ENCODE results near the gene ITGB2.

Gene ITGB2

GRCh38 chr21:44890961-44891541 is 29.6 kb downstream of the ITGB2 start:
- no peak for TF ChIP-seq CTCF (conservative IDR thresholded peaks at IDR 0.05; ENCODE audit: low read length)
- H3K4me3 ChIP-seq (ENCODE audit: low read length): no peak overlapping the region
- DNase-seq (ENCODE audit: low read depth): no peak

- TF ChIP-seq CTCF (conservative IDR thresholded peaks at IDR 0.05; ENCODE audit: low read length): no peak
- DNase-seq (ENCODE audit: low read depth): no peak
- H3K4me3 ChIP-seq (ENCODE audit: low read length): no peak overlapping the region
Measured at GRCh38 chr21:44890338-44890931, 30.3 kb downstream of the ITGB2 start.

GRCh38 chr21:44889625-44890337 is 30.9 kb downstream of the ITGB2 start:
- no peak for DNase-seq (ENCODE audit: low read depth)
- no peak overlapping the region for H3K4me3 ChIP-seq (ENCODE audit: low read length)
- no peak for TF ChIP-seq CTCF (conservative IDR thresholded peaks at IDR 0.05; ENCODE audit: low read length)

GRCh38 chr21:44888581-44889550 is 31.8 kb downstream of the ITGB2 start:
- TF ChIP-seq CTCF (conservative IDR thresholded peaks at IDR 0.05; ENCODE audit: low read length): no peak
- no peak overlapping the region for H3K4me3 ChIP-seq (ENCODE audit: low read length)
- no peak for DNase-seq (ENCODE audit: low read depth)

- no peak for TF ChIP-seq CTCF (conservative IDR thresholded peaks at IDR 0.05; ENCODE audit: low read length)
- H3K4me3 ChIP-seq (ENCODE audit: low read length): no peak overlapping the region
- DNase-seq (ENCODE audit: low read depth): no peak
Measured at GRCh38 chr21:44887807-44888580, 32.7 kb downstream of the ITGB2 start.

GRCh38 chr21:44887126-44887806 is 33.4 kb downstream of the ITGB2 start:
- no peak for DNase-seq (ENCODE audit: low read depth)
- H3K4me3 ChIP-seq (ENCODE audit: low read length): no peak overlapping the region
- no peak for TF ChIP-seq CTCF (conservative IDR thresholded peaks at IDR 0.05; ENCODE audit: low read length)

Measured in AG10803 (cell line).